Endothelial cell of umbilical vein (primary cell): ENCODE data around the gene SNAI3. TPM values are rescaled to one million over a fixed set of nuclear protein-coding genes. Genes with fewer than 3 reads are reported as not detected.

Source experiments
- BruUV-seq: library from RNA; stranded (reverse); fragments of 400-500 nt; replicated peaks from 2 replicates; lab custom pipeline; 2021; lab: Mats Ljungman, UMichigan
- CTCF ChIA-PET: fragments of 300-600, 350-600 bp; sonication (Branson Sonifier 250); formaldehyde crosslinking; loops from one replicate; lab custom pipeline; 2021; ENCODE audit warnings: antibody characterized with exemption, inconsistent platforms; lab: Charles Lee
- POLR2A ChIA-PET: fragments of 300-600, 350-600 bp; sonication (Branson Sonifier 250); formaldehyde crosslinking; loops from one replicate; lab custom pipeline; 2021; ENCODE audit warnings: antibody characterized with exemption, inconsistent platforms; lab: Charles Lee
- DNase-seq: peaks from one replicate; pipeline ENCODE4 v3.0.0-alpha.2; 2011; ENCODE audit warnings: low read depth, low spot score
- FAIRE-seq: peaks from 2 replicates; lab custom pipeline; 2011; peaks lifted over from hg19 to GRCh38; lab: Jason Lieb, UNC
- H2AFZ ChIP-seq: 2 replicates; pipeline ENCODE4 v1.6.0; 2012; ENCODE audit warnings: low read depth, low read length, control low read depth, inconsistent platforms
- H3K27ac ChIP-seq: 2 replicates; pipeline ENCODE4 v1.5.1; 2011; ENCODE audit warnings: low read depth, mild to moderate bottlenecking, control low read depth, low read length, moderate library complexity; ENCODE audit not compliant: insufficient read depth
- H3K27me3 ChIP-seq, 2 experiments: 2 replicates each; pipeline versions ENCODE4 v1.6.0 to v1.6.1; 2011; ENCODE audit warnings: low read length in 2 of 2, mixed read lengths in 1 of 2; ENCODE audit not compliant: control insufficient read depth in 2 of 2, insufficient read depth in 2 of 2
- H3K36me3 ChIP-seq, 2 experiments: 2 replicates in 1 of 2; 3 replicates in 1 of 2; pipeline ENCODE4 v1.5.1; 2011; ENCODE audit warnings: low read length in 2 of 2, mild to moderate bottlenecking in 1 of 2, moderate library complexity in 1 of 2; ENCODE audit not compliant: control insufficient read depth in 2 of 2, insufficient read depth in 2 of 2; ENCODE audit errors: extremely low read depth in 1 of 2
- H3K4me1 ChIP-seq: 3 replicates; pipeline ENCODE4 v1.5.1; 2011; ENCODE audit warnings: mild to moderate bottlenecking, low read length; ENCODE audit not compliant: control insufficient read depth, insufficient read depth; ENCODE audit errors: extremely low read depth
- H3K4me2 ChIP-seq: 2 replicates; pipeline ENCODE4 v1.6.1; 2011; ENCODE audit warnings: low read length, control low read depth, mixed read lengths; ENCODE audit not compliant: insufficient read depth
- H3K4me3 ChIP-seq, 3 experiments: fragments of 200-600 bp in 1 of 3; sonication (generic), shearing (Covaris generic) in 1 of 3; replicated peaks in 1 of 3; 2 replicates each; pipeline ENCODE4 v1.5.1; 2011 to 2016; ENCODE audit warnings: control low read depth in 3 of 3, low read length in 3 of 3, mild to moderate bottlenecking in 2 of 3, inconsistent platforms in 1 of 3, low read depth in 1 of 3, moderate library complexity in 1 of 3; ENCODE audit not compliant: insufficient read depth in 1 of 3
- H3K79me2 ChIP-seq: 2 replicates; pipeline ENCODE4 v1.6.0; 2012; ENCODE audit warnings: low read length, inconsistent platforms; ENCODE audit not compliant: control insufficient read depth, insufficient read depth
- H3K9ac ChIP-seq: replicated peaks from 2 replicates; pipeline ENCODE3; 2011; ENCODE audit warnings: low read length, control low read depth; ENCODE audit not compliant: insufficient read depth; ENCODE audit errors: extremely low read depth
- H3K9me1 ChIP-seq: replicated peaks from 3 replicates; pipeline ENCODE4 v1.6.0; 2011; ENCODE audit warnings: mild to moderate bottlenecking, low read length; ENCODE audit not compliant: control insufficient read depth, insufficient read depth; ENCODE audit errors: extremely low read depth
- H3K9me3 ChIP-seq: replicated peaks from 2 replicates; pipeline ENCODE4 v1.5.1; 2012; ENCODE audit warnings: low read length, inconsistent platforms; ENCODE audit not compliant: control insufficient read depth, insufficient read depth
- H4K20me1 ChIP-seq: replicated peaks from 2 replicates; pipeline ENCODE3; 2011; ENCODE audit warnings: mild to moderate bottlenecking, low read length; ENCODE audit not compliant: control insufficient read depth, insufficient read depth; ENCODE audit errors: extremely low read depth
- EZH2 ChIP-seq: IDR thresholded peaks from 2 replicates; pipeline ENCODE4 v1.6.1; 2012; ENCODE audit warnings: borderline replicate concordance, low read depth, mild to moderate bottlenecking, moderate library complexity, low read length, inconsistent platforms; ENCODE audit not compliant: severe bottlenecking
- FOS ChIP-seq: IDR thresholded peaks from 2 replicates; pipeline ENCODE4 v1.6.1; 2011; ENCODE audit warnings: mild to moderate bottlenecking, low read length, moderate library complexity, borderline replicate concordance; ENCODE audit not compliant: insufficient read depth
- GATA2 ChIP-seq: IDR thresholded peaks from 2 replicates; pipeline ENCODE4 v1.7.0; 2011; ENCODE audit warnings: low read depth, mild to moderate bottlenecking, moderate library complexity, mixed read lengths, low read length; ENCODE audit not compliant: insufficient read length, insufficient read depth
- JUN ChIP-seq: IDR thresholded peaks from 2 replicates; pipeline ENCODE4 v1.6.1; 2011; ENCODE audit warnings: borderline replicate concordance, low read depth; ENCODE audit not compliant: insufficient read length, insufficient read depth
- MYC ChIP-seq: IDR thresholded peaks from one replicate; pipeline ENCODE4 v1.6.1; 2011; ENCODE audit warnings: mild to moderate bottlenecking, low read depth, low read length
- POLR2A ChIP-seq: IDR thresholded peaks from 2 replicates; pipeline ENCODE4 v1.6.1; 2012; ENCODE audit warnings: low read depth, mild to moderate bottlenecking, control low read depth, low read length
- dilution Hi-C: fragments of 300-500 bp; cut with MboI; formaldehyde crosslinking; loops from one replicate; pipeline ENCODE4 v1.15.0; 2019; ENCODE audit warnings: low sequenced_read_pairs; ENCODE audit not compliant: extremely low pct_ligation_motif_present
- intact Hi-C: fragments of 100-400 bp; cut with micrococcal nuclease; formaldehyde crosslinking; loops from one replicate; pipeline ENCODE4 v1.10.0; 2022
- polyA plus RNA-seq, 4 experiments: library from polyadenylated mRNA; depleted of rRNA in 3 of 4; stranded (reverse) in 3 of 4; unstranded in 1 of 4; fragments of >200 nt; gene quantifications; 2 replicates each; pipeline versions ENCODE4 v1.2.1 to v1.2.3, GENCODE V29; 2011 to 2012; ENCODE audit warnings: missing spikeins in 1 of 4
- total RNA-seq: library from RNA; stranded (reverse); gene quantifications from 2 replicates; pipeline ENCODE4 v1.2.3, GENCODE V29; 2021

The SNAI3 gene
- total and polyA plus RNA-seq, 2 donors (not counting 3 experiments of a cell fraction or from before 2014, with no cell fraction given) = 0.30 to 0.31 TPM

DNA sequence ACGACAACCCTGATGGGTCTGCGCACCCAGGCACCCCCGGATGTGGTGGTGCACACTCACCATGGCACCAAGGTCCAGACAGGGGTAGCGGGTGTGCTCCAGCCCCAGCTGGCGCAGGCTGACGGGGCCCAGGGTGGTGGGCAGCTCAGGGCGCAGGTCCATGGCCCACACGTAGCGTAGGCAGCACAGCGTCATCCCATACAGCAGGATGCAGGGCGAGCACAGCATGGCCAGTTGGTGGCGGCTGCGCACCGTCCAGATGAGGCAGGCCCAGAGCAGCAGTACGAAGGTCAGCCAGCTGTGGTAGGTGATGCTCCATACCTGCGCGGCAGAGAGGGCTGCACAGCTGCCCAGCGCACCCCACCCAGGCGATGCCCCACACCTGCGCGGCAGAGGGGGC is 49.8 kb upstream of the SNAI3 start:
- intact Hi-C loops = no loop called here
- H3K4me3 ChIP-seq = no peak overlapping the region
- DNase-seq = no peak
- TF ChIP-seq POLR2A = no peak
- TF ChIP-seq JUN = no peak
- H4K20me1 ChIP-seq = no peaks in the 10 kb centered on the region
- H3K4me2 ChIP-seq = no peak overlapping the region
- H3K79me2 ChIP-seq = no peaks in the 10 kb centered on the region
- H2AFZ ChIP-seq = no peak overlapping the region
- FAIRE-seq = no peak
- no peaks in the 10 kb centered on the region for H3K9me1 ChIP-seq
- H3K27me3 ChIP-seq = no peaks in the 10 kb centered on the region
- H3K4me1 ChIP-seq = no peaks in the 10 kb centered on the region
- H3K9me3 ChIP-seq = no peaks in the 10 kb centered on the region
- ChIA-PET CTCF (interaction anchor here (1.5 to 7.3 kb wide), 4 partner anchors 14 to 45 kb away, joined by 3 to 165 read pairs (median 27); partner anchors contain the start of gene PIEZO1), POLR2A (no interaction called here)
- dilution Hi-C loops = no loop called here
- peaks cover 4 to 67% of the 10 kb centered on the region in 2 experiments for H3K36me3 ChIP-seq
- BruUV-seq = no TSS peak
- no peak overlapping the region for H3K9ac ChIP-seq
- H3K27ac ChIP-seq = no peak overlapping the region

DNA sequence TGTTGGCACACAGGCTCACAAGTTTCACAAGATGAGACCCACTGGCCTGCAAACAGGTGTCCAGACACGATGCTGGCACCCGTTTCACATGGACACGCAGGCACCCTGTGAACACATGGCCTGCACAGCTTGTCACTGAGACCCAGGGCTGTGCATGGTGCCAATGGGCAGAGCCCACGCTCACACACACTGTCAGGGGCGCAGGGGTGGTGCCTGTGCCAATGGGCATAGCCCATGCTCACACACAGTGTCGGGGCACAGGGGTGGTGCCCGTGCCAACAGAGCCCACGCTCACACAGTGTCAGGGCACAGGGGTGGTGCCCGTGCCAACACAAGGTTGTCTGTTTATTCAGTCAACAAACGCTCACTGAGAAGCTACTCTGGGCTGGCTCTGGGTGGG is 49.3 kb upstream of the SNAI3 start:
- Histone ChIP-seq H3K9me1 (no peaks in the 10 kb centered on the region), H3K36me3 (peaks cover 4 to 66% of the 10 kb centered on the region in 2 experiments), H3K4me3 (no peak overlapping the region), H3K9ac (no peak overlapping the region), H4K20me1 (no peaks in the 10 kb centered on the region), H3K79me2 (no peaks in the 10 kb centered on the region), H3K9me3 (no peaks in the 10 kb centered on the region), H3K4me1 (no peaks in the 10 kb centered on the region), H3K4me2 (no peak overlapping the region), H2AFZ (no peak overlapping the region), H3K27me3 (no peaks in the 10 kb centered on the region), H3K27ac (no peak overlapping the region)
- BruUV-seq = no TSS peak
- ChIA-PET CTCF (interaction anchor here (0.6 to 7.3 kb wide), 4 partner anchors 14 to 439 kb away, joined by 3 to 165 read pairs (median 11); partner anchors contain the start of gene PIEZO1), POLR2A (no interaction called here)
- no peak for FAIRE-seq
- DNase-seq = no peak
- no peak for TF ChIP-seq GATA2
- no peak for TF ChIP-seq FOS
- no peak for TF ChIP-seq POLR2A
- no peak for TF ChIP-seq MYC
- no peak for TF ChIP-seq EZH2
- no peak for TF ChIP-seq JUN
- dilution Hi-C loops = no loop called here
- intact Hi-C loops = no loop called here
